ENCODE measurements around the gene SNX33. TPM values are rescaled to one million over a fixed set of nuclear protein-coding genes. Genes with fewer than 3 reads are reported as not detected.
A peak's percentile ranks its signal among the peaks of the same experiment; 100 is the strongest.

The SNX33 gene
- total and polyA plus RNA-seq, 2 of the 13 experiments (the other 11 are each of a cell fraction or from before 2014, with no cell fraction given), result 11.0 to 11.6 TPM

DNA sequence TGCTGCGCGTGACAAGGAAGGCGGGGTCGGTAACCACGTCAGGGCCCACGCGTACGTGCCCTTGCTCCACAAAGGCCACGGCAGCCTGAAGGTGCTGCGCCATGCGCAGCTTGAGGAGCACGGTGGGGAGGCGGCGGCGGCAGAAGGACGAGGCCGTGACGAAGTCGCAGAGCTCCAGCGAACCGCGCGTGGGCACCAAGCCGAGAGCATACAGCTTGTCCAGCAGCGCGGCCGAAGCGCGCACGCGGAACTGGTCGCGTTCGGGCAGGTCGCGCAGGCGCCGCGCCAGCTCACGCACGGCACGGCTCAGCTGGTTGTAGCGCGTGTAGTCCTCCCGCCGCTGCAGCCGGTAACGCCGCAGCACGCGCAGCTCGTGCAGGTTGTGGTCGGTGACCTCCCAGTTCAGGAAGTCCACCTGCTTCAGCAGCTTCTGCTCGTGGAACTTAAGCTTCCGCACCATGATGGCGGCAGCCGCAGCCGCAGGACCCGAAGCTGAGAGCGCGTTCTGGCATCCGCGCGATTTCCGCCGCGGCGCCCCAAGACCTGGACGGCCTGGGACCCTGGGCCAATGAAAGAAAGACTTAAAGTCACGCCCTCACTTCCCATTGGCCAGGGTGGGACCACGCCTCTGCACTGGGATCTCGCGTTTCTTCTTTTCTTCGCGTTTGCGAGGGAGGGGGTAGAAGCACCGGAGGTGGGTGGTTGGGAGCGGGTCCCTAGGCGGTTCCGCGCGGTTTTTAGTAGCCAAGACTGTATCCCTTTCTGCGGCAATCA lies 7.8 kb upstream of the SNX33 start, which contains the start of gene IMP3 (continued):
- TF ChIP-seq, protein P1, sequence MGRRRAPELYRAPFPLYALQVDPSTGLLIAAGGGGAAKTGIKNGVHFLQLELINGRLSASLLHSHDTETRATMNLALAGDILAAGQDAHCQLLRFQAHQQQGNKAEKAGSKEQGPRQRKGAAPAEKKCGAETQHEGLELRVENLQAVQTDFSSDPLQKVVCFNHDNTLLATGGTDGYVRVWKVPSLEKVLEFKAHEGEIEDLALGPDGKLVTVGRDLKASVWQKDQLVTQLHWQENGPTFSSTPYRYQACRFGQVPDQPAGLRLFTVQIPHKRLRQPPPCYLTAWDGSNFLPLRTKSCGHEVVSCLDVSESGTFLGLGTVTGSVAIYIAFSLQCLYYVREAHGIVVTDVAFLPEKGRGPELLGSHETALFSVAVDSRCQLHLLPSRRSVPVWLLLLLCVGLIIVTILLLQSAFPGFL (CRISPR knock-in tag; IDR thresholded peaks at IDR 0.05), result 0 out of 2 replicates have a peak, but pooled peaks have one; percentile 70
- TF ChIP-seq, protein P2, sequence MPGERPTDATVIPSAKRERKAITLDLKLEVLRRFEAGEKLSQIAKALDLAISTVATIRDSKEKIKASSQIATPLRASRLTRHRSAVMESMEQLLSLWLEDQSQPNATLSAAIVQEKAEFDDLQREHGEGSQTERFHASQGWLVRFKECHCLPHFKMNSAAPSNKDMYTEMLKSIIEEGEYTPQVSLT (CRISPR knock-in tag; IDR thresholded peaks at IDR 0.05; ENCODE audit: borderline replicate concordance, low read depth), result no peak; the same call in 1 of the 2 replicates
- TF ChIP-seq ZC3H4 (CRISPR knock-in tag; IDR thresholded peaks at IDR 0.05; ENCODE audit: borderline replicate concordance) (peak; percentile 59; the same call in 1 of the 2 replicates), HNF4G (IDR thresholded peaks at IDR 0.05; ENCODE audit: borderline replicate concordance, low read depth, low read length) (peak; percentile 14; the same call in 1 of the 2 replicates), HNF4G (CRISPR knock-in tag; IDR thresholded peaks at IDR 0.05; ENCODE audit: borderline replicate concordance, low read depth) (no peak; the same call in 1 of the 2 replicates), ZNF354B (CRISPR knock-in tag; IDR thresholded peaks at IDR 0.05) (peak; percentile 94; the same call in 1 of the 2 replicates), KLF12 (CRISPR knock-in tag; IDR thresholded peaks at IDR 0.05; ENCODE audit: borderline replicate concordance) (peak; percentile 84; the same call in 1 of the 2 replicates), SMARCE1 (IDR thresholded peaks at IDR 0.05; ENCODE audit: borderline replicate concordance) (no peak)
- TF ChIP-seq, protein P3, sequence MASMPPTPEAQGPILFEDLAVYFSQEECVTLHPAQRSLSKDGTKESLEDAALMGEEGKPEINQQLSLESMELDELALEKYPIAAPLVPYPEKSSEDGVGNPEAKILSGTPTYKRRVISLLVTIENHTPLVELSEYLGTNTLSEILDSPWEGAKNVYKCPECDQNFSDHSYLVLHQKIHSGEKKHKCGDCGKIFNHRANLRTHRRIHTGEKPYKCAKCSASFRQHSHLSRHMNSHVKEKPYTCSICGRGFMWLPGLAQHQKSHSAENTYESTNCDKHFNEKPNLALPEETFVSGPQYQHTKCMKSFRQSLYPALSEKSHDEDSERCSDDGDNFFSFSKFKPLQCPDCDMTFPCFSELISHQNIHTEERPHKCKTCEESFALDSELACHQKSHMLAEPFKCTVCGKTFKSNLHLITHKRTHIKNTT (CRISPR knock-in tag; IDR thresholded peaks at IDR 0.05), result no peak
- TF ChIP-seq, protein P4, sequence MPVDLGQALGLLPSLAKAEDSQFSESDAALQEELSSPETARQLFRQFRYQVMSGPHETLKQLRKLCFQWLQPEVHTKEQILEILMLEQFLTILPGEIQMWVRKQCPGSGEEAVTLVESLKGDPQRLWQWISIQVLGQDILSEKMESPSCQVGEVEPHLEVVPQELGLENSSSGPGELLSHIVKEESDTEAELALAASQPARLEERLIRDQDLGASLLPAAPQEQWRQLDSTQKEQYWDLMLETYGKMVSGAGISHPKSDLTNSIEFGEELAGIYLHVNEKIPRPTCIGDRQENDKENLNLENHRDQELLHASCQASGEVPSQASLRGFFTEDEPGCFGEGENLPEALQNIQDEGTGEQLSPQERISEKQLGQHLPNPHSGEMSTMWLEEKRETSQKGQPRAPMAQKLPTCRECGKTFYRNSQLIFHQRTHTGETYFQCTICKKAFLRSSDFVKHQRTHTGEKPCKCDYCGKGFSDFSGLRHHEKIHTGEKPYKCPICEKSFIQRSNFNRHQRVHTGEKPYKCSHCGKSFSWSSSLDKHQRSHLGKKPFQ (CRISPR knock-in tag; IDR thresholded peaks at IDR 0.05; ENCODE audit: insufficient replicate concordance), result peak; percentile 93
- TF ChIP-seq, protein P5, sequence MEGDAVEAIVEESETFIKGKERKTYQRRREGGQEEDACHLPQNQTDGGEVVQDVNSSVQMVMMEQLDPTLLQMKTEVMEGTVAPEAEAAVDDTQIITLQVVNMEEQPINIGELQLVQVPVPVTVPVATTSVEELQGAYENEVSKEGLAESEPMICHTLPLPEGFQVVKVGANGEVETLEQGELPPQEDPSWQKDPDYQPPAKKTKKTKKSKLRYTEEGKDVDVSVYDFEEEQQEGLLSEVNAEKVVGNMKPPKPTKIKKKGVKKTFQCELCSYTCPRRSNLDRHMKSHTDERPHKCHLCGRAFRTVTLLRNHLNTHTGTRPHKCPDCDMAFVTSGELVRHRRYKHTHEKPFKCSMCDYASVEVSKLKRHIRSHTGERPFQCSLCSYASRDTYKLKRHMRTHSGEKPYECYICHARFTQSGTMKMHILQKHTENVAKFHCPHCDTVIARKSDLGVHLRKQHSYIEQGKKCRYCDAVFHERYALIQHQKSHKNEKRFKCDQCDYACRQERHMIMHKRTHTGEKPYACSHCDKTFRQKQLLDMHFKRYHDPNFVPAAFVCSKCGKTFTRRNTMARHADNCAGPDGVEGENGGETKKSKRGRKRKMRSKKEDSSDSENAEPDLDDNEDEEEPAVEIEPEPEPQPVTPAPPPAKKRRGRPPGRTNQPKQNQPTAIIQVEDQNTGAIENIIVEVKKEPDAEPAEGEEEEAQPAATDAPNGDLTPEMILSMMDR (CRISPR knock-in tag; IDR thresholded peaks at IDR 0.05), result peak; percentile 27; the same call in 1 of the 2 replicates
- TF ChIP-seq, protein P6, sequence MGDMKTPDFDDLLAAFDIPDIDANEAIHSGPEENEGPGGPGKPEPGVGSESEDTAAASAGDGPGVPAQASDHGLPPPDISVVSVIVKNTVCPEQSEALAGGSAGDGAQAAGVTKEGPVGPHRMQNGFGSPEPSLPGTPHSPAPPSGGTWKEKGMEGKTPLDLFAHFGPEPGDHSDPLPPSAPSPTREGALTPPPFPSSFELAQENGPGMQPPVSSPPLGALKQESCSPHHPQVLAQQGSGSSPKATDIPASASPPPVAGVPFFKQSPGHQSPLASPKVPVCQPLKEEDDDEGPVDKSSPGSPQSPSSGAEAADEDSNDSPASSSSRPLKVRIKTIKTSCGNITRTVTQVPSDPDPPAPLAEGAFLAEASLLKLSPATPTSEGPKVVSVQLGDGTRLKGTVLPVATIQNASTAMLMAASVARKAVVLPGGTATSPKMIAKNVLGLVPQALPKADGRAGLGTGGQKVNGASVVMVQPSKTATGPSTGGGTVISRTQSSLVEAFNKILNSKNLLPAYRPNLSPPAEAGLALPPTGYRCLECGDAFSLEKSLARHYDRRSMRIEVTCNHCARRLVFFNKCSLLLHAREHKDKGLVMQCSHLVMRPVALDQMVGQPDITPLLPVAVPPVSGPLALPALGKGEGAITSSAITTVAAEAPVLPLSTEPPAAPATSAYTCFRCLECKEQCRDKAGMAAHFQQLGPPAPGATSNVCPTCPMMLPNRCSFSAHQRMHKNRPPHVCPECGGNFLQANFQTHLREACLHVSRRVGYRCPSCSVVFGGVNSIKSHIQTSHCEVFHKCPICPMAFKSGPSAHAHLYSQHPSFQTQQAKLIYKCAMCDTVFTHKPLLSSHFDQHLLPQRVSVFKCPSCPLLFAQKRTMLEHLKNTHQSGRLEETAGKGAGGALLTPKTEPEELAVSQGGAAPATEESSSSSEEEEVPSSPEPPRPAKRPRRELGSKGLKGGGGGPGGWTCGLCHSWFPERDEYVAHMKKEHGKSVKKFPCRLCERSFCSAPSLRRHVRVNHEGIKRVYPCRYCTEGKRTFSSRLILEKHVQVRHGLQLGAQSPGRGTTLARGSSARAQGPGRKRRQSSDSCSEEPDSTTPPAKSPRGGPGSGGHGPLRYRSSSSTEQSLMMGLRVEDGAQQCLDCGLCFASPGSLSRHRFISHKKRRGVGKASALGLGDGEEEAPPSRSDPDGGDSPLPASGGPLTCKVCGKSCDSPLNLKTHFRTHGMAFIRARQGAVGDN (CRISPR knock-in tag; IDR thresholded peaks at IDR 0.05), result peak; percentile 98
